ENCODE results near the gene MED29. TPM values are rescaled to one million over a fixed set of nuclear protein-coding genes. Genes with fewer than 3 reads are reported as not detected.

Gene MED29
- total and polyA plus RNA-seq, 2 of the 13 experiments (the other 11 are each of a cell fraction or from before 2014, with no cell fraction given), result 14.0 to 19.7 TPM

- TF ChIP-seq GABPA (IDR thresholded peaks at IDR 0.05; ENCODE audit: low read depth, low read length), result peak; percentile 60
- TF ChIP-seq GABPA (CRISPR knock-in tag; IDR thresholded peaks at IDR 0.05; ENCODE audit: low read depth), result peak; percentile 88
- no peak for TF ChIP-seq NFE2 (CRISPR knock-in tag; IDR thresholded peaks at IDR 0.05)
- TF ChIP-seq AFF4 (CRISPR knock-in tag; IDR thresholded peaks at IDR 0.05), result no peak
- no peak for TF ChIP-seq MXD1 (CRISPR knock-in tag; IDR thresholded peaks at IDR 0.05)
- TF ChIP-seq ZNF616 (CRISPR knock-in tag; IDR thresholded peaks at IDR 0.05; ENCODE audit: low read depth), result 0 out of 2 replicates have a peak, but pooled peaks have one; percentile 29
- no peak for TF ChIP-seq ZNF704 (CRISPR knock-in tag; IDR thresholded peaks at IDR 0.05; ENCODE audit: borderline replicate concordance)
- peak; percentile 61; the same call in 1 of the 2 replicates for TF ChIP-seq PHF21A (CRISPR knock-in tag; IDR thresholded peaks at IDR 0.05)
- peak; percentile 62; the same call in 1 of the 2 replicates for TF ChIP-seq PAF1 (CRISPR knock-in tag; IDR thresholded peaks at IDR 0.05)
- TF ChIP-seq CENPT (CRISPR knock-in tag; IDR thresholded peaks at IDR 0.05; ENCODE audit: low read depth), result no peak
- 0 out of 2 replicates have a peak, but pooled peaks have one; percentile 28 for TF ChIP-seq ZNF264 (CRISPR knock-in tag; IDR thresholded peaks at IDR 0.05)
- TF ChIP-seq ZNF333 (CRISPR knock-in tag; IDR thresholded peaks at IDR 0.05; ENCODE audit: borderline replicate concordance), result no peak
- TF ChIP-seq HNF1B (CRISPR knock-in tag; IDR thresholded peaks at IDR 0.05), result peak; percentile 70; the same call in 1 of the 2 replicates
- TF ChIP-seq ZMAT3 (CRISPR knock-in tag; conservative IDR thresholded peaks at IDR 0.05), result no peak; the same call in 1 of the 2 replicates
- 0 out of 2 replicates have a peak, but pooled peaks have one; percentile 19 for TF ChIP-seq HES4 (CRISPR knock-in tag; IDR thresholded peaks at IDR 0.05; ENCODE audit: borderline replicate concordance)
- TF ChIP-seq RNF219 (CRISPR knock-in tag; IDR thresholded peaks at IDR 0.05), result 0 out of 2 replicates have a peak, but pooled peaks have one; percentile 37
- peak; percentile 44; the same call in 1 of the 2 replicates for TF ChIP-seq NR2F2 (IDR thresholded peaks at IDR 0.05; ENCODE audit: borderline replicate concordance, low read depth)
- TF ChIP-seq HNF4A (CRISPR knock-in tag; IDR thresholded peaks at IDR 0.05), result no peak
- TF ChIP-seq RELA (CRISPR knock-in tag; IDR thresholded peaks at IDR 0.05), result no peak
- TF ChIP-seq SPEN (CRISPR knock-in tag; IDR thresholded peaks at IDR 0.05; ENCODE audit: low read depth), result 0 out of 2 replicates have a peak, but pooled peaks have one; percentile 37
Observed at GRCh38 chr19:39409208-39410016, 18.2 kb downstream of the MED29 start (continued).

Data from HepG2 (cell line).